ENCODE data around the gene KCNQ2.

Gene KCNQ2

GRCh38 chr20:63452341-63452740 is 20.1 kb downstream of the KCNQ2 start:
- no peak for DNase-seq

GRCh38 chr20:63451821-63452220 is 20.6 kb downstream of the KCNQ2 start:
- no peak for DNase-seq

- DNase-seq, result no peak
Measured at GRCh38 chr20:63449796-63450730, 22.4 kb downstream of the KCNQ2 start.

GRCh38 chr20:63449025-63449424 is 23.4 kb downstream of the KCNQ2 start:
- DNase-seq, result no peak

- no peak for DNase-seq
Measured at GRCh38 chr20:63448031-63448430, 24.4 kb downstream of the KCNQ2 start.

GRCh38 chr20:63447320-63447719 is 25.1 kb downstream of the KCNQ2 start:
- DNase-seq, result no peak

- DNase-seq, result peak; percentile 27
Measured at GRCh38 chr20:63446216-63447024, 26.0 kb downstream of the KCNQ2 start.

GRCh38 chr20:63445075-63445734 is 27.2 kb downstream of the KCNQ2 start:
- no peak for DNase-seq

GRCh38 chr20:63444548-63444947 is 27.9 kb downstream of the KCNQ2 start:
- no peak for DNase-seq

- DNase-seq, result no peak
Measured at GRCh38 chr20:63443606-63444395, 28.7 kb downstream of the KCNQ2 start.

- DNase-seq, result peak; percentile 48
Measured at GRCh38 chr20:63442100-63442493, 30.4 kb downstream of the KCNQ2 start.

- DNase-seq, result no peak
Measured at GRCh38 chr20:63441136-63442099, 31.0 kb downstream of the KCNQ2 start.

- DNase-seq, result no peak
Measured at GRCh38 chr20:63440366-63440955, 32.0 kb downstream of the KCNQ2 start.

- DNase-seq, result no peak
Measured at GRCh38 chr20:63439866-63440265, 32.6 kb downstream of the KCNQ2 start.

GRCh38 chr20:63438121-63438520 is 34.3 kb downstream of the KCNQ2 start:
- no peak for DNase-seq

GRCh38 chr20:63435552-63435951 is 36.9 kb downstream of the KCNQ2 start:
- no peak for DNase-seq

- DNase-seq, result peak; percentile 81
Measured at GRCh38 chr20:63434599-63435378, 37.7 kb downstream of the KCNQ2 start.

GRCh38 chr20:63433756-63434531 is 38.5 kb downstream of the KCNQ2 start:
- no peak for DNase-seq

GRCh38 chr20:63433351-63433750 is 39.1 kb downstream of the KCNQ2 start:
- no peak for DNase-seq
